K562 (cell line): ENCODE data around the gene IGSF9. TPM values are rescaled to one million over a fixed set of nuclear protein-coding genes. Genes with fewer than 3 reads are reported as not detected.
A peak's percentile ranks its signal among the peaks of the same experiment; 100 is the strongest.

Source experiments
- CHCHD3 ChIP-seq: fragments of 250-450 bp; sonication (Bioruptor Pico); IDR thresholded peaks from 2 replicates; pipeline ENCODE4 v2.1.2; 2022; ENCODE audit warnings: mild to moderate bottlenecking
- CHD4 ChIP-seq: fragments of 200-600 bp; sonication (generic); IDR thresholded peaks from 3 replicates; pipeline ENCODE4 v1.6.1; 2012; ENCODE audit warnings: low read depth, mild to moderate bottlenecking, mixed read lengths, low read length, inconsistent platforms; ENCODE audit not compliant: insufficient read depth, insufficient replicate concordance, poor library complexity, severe bottlenecking
- ERF ChIP-seq: fragments of 450-650 bp; formaldehyde crosslinking; IDR thresholded peaks from 2 replicates; pipeline ENCODE4 v1.4.0; 2020; ENCODE audit warnings: mild to moderate bottlenecking, mixed read lengths
- KAT8 ChIP-seq: fragments of 450-650 bp; IDR thresholded peaks from 2 replicates; pipeline ENCODE4 v1.6.1; 2016; ENCODE audit warnings: low read depth, mild to moderate bottlenecking
- LARP7 ChIP-seq: fragments of 450-650 bp; IDR thresholded peaks from 2 replicates; pipeline ENCODE4 v1.6.1; 2016
- MIER1 ChIP-seq: fragments of 450-650 bp; IDR thresholded peaks from 2 replicates; pipeline ENCODE4 v1.6.1; 2016; ENCODE audit warnings: antibody characterized with exemption, mild to moderate bottlenecking, low read depth
- POU5F1 ChIP-seq: fragments of 150-350 bp; IDR thresholded peaks from 2 replicates; pipeline ENCODE4 v1.6.1; 2014; ENCODE audit warnings: borderline replicate concordance, low read length, low read depth, mild to moderate bottlenecking; ENCODE audit not compliant: partially characterized antibody
- SIN3A ChIP-seq, 2 experiments: fragments of 150-350 bp in 1 of 2; IDR thresholded peaks; 2 replicates each; pipeline ENCODE4 v1.6.1; 2011 to 2016; ENCODE audit warnings: borderline replicate concordance in 2 of 2, low read depth in 2 of 2, low read length in 2 of 2, mild to moderate bottlenecking in 2 of 2, moderate library complexity in 2 of 2; ENCODE audit not compliant: control insufficient read depth in 1 of 2
- SPI1 ChIP-seq: IDR thresholded peaks from 2 replicates; pipeline ENCODE4 v1.6.1; 2011; ENCODE audit warnings: low read depth, low read length, control low read depth, borderline replicate concordance
- ZNF311 ChIP-seq: fragments of 250-450 bp; sonication (Bioruptor Pico); IDR thresholded peaks from 2 replicates; pipeline ENCODE4 v1.4.0; 2020; ENCODE audit warnings: mild to moderate bottlenecking, moderate library complexity
- ZNF324 ChIP-seq: fragments of 250-450 bp; sonication (Bioruptor Pico); IDR thresholded peaks from 2 replicates; pipeline ENCODE4 v1.4.0; 2020; ENCODE audit warnings: mild to moderate bottlenecking
- ZNF347 ChIP-seq: fragments of 450-650 bp; formaldehyde crosslinking; IDR thresholded peaks from 2 replicates; pipeline ENCODE4 v1.4.0; 2020; ENCODE audit warnings: low read depth, mild to moderate bottlenecking, moderate library complexity
- ZNF695 ChIP-seq: fragments of 450-650 bp; formaldehyde crosslinking; IDR thresholded peaks from 2 replicates; pipeline ENCODE4 v1.4.0; 2020; ENCODE audit warnings: mild to moderate bottlenecking, moderate library complexity
- polyA plus RNA-seq, 8 experiments: library from polyadenylated mRNA; depleted of rRNA in 4 of 8; stranded (reverse) in 5 of 8; unstranded in 3 of 8; fragments of >200 nt; fragmentation: Nextera tagmentation in 2 of 8; fragmentation: Illumina TruSeq in 1 of 8; extraction: Ambion mirVana in 2 of 8; extraction: Trizol in 1 of 8; gene quantifications; 2 replicates each; pipeline versions ENCODE4 v1.2.1 to v1.2.3, GENCODE V29; 2011 to 2014; ENCODE audit warnings: inconsistent platforms in 1 of 8, missing spikeins in 1 of 8
- total RNA-seq, 7 experiments: library from RNA; depleted of rRNA in 6 of 7; stranded (reverse); fragments of >200 nt in 6 of 7; fragmentation: Illumina TruSeq in 2 of 7; extraction: Trizol in 2 of 7; gene quantifications; 2 replicates each; pipeline versions ENCODE4 v1.2.1 to v1.2.3, GENCODE V29; 2011 to 2021; ENCODE audit warnings: low replicate concordance in 1 of 7
- TF ChIP-seq, protein P1 (sequence below): fragments of 250-450 bp; sonication (Bioruptor Pico); IDR thresholded peaks from 2 replicates; pipeline ENCODE4 v1.8.0; 2021; ENCODE audit warnings: mild to moderate bottlenecking, moderate library complexity
- TF ChIP-seq, protein P2 (sequence below), 2 experiments: IDR thresholded peaks; 2 replicates each; pipeline ENCODE4 v1.6.1; 2012; ENCODE audit warnings: improper control_type of control experiment in 2 of 2, low read depth in 2 of 2, low read length in 2 of 2, borderline replicate concordance in 1 of 2
- TF ChIP-seq, protein P3 (sequence below), 2 experiments: fragments of 450-650 bp; formaldehyde crosslinking in 1 of 2; IDR thresholded peaks; 2 replicates each; pipeline versions ENCODE4 v1.4.0 to v1.6.1; 2014 to 2020; ENCODE audit warnings: mild to moderate bottlenecking in 2 of 2, borderline replicate concordance in 1 of 2, low read depth in 1 of 2

The IGSF9 gene
- total and polyA plus RNA-seq, 9 of the 15 experiments (the other 6 are each of a cell fraction or from before 2014, with no cell fraction given): 0.03 to 0.29 (median 0.07) TPM; not detected in 1

DNA sequence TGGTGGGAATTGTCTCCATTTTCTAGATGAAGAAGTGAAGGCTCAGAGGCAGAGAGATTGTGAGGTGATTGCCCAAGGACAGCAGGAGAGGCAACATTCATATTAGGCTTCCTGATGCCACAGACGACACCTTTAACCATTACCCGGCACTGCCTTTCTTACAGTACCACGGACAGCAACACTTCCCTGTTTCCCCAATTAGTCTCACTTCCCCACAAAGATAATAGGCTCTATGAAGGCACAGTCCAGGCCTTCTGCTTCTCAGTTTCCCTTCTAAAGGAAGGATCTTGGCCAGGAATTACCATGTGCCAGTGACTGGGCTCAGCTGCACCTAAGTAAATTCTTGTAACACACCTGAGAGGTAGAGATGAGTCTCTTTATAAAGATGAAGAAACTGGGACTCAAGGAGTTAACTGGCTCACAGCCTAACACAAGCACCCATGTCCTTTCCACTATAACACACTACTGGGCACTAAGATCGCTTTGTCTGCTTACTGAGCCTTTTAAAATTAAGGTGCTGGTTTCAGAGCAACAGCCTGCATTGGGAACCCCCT lies 9.6 kb downstream of the IGSF9 start (continued):
- TF ChIP-seq, protein P1, sequence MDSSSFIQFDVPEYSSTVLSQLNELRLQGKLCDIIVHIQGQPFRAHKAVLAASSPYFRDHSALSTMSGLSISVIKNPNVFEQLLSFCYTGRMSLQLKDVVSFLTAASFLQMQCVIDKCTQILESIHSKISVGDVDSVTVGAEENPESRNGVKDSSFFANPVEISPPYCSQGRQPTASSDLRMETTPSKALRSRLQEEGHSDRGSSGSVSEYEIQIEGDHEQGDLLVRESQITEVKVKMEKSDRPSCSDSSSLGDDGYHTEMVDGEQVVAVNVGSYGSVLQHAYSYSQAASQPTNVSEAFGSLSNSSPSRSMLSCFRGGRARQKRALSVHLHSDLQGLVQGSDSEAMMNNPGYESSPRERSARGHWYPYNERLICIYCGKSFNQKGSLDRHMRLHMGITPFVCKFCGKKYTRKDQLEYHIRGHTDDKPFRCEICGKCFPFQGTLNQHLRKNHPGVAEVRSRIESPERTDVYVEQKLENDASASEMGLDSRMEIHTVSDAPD: no peak
- TF ChIP-seq MIER1 (peak; percentile 91), CHD4 (no peak), ZNF311 (CRISPR knock-in tag) (no peak), ZNF324 (CRISPR knock-in tag) (no peak), SPI1 (peak; percentile 75; the same call in 1 of the 2 replicates), ERF (CRISPR knock-in tag) (no peak), CHCHD3 (CRISPR knock-in tag) (no peak), KAT8 (no peak), LARP7 (no peak), ZNF695 (CRISPR knock-in tag) (no peak), ZNF347 (no peak), SIN3A (IDR thresholded peaks at IDR 0.05; ENCODE audit: borderline replicate concordance in 2 of 2, control insufficient read depth in 1 of 2, low read depth in 2 of 2, low read length in 2 of 2) (no peak), POU5F1 (no peak)
- TF ChIP-seq, protein P2, sequence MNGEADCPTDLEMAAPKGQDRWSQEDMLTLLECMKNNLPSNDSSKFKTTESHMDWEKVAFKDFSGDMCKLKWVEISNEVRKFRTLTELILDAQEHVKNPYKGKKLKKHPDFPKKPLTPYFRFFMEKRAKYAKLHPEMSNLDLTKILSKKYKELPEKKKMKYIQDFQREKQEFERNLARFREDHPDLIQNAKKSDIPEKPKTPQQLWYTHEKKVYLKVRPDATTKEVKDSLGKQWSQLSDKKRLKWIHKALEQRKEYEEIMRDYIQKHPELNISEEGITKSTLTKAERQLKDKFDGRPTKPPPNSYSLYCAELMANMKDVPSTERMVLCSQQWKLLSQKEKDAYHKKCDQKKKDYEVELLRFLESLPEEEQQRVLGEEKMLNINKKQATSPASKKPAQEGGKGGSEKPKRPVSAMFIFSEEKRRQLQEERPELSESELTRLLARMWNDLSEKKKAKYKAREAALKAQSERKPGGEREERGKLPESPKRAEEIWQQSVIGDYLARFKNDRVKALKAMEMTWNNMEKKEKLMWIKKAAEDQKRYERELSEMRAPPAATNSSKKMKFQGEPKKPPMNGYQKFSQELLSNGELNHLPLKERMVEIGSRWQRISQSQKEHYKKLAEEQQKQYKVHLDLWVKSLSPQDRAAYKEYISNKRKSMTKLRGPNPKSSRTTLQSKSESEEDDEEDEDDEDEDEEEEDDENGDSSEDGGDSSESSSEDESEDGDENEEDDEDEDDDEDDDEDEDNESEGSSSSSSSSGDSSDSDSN (IDR thresholded peaks at IDR 0.05; ENCODE audit: borderline replicate concordance in 1 of 2, low read depth in 2 of 2, low read length in 2 of 2): no peak
- TF ChIP-seq, protein P3, sequence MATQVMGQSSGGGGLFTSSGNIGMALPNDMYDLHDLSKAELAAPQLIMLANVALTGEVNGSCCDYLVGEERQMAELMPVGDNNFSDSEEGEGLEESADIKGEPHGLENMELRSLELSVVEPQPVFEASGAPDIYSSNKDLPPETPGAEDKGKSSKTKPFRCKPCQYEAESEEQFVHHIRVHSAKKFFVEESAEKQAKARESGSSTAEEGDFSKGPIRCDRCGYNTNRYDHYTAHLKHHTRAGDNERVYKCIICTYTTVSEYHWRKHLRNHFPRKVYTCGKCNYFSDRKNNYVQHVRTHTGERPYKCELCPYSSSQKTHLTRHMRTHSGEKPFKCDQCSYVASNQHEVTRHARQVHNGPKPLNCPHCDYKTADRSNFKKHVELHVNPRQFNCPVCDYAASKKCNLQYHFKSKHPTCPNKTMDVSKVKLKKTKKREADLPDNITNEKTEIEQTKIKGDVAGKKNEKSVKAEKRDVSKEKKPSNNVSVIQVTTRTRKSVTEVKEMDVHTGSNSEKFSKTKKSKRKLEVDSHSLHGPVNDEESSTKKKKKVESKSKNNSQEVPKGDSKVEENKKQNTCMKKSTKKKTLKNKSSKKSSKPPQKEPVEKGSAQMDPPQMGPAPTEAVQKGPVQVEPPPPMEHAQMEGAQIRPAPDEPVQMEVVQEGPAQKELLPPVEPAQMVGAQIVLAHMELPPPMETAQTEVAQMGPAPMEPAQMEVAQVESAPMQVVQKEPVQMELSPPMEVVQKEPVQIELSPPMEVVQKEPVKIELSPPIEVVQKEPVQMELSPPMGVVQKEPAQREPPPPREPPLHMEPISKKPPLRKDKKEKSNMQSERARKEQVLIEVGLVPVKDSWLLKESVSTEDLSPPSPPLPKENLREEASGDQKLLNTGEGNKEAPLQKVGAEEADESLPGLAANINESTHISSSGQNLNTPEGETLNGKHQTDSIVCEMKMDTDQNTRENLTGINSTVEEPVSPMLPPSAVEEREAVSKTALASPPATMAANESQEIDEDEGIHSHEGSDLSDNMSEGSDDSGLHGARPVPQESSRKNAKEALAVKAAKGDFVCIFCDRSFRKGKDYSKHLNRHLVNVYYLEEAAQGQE (IDR thresholded peaks at IDR 0.05; ENCODE audit: borderline replicate concordance): peak; percentile 98
- TF ChIP-seq, protein P3 (CRISPR knock-in tag; IDR thresholded peaks at IDR 0.05; ENCODE audit: low read depth): peak; percentile 94
